GM21515 (cell line): ENCODE measurements around the gene SMTNL1.
A peak's percentile ranks its signal among the peaks of the same experiment; 100 is the strongest.
"Not testable (repeated sequence)": the region's sequence is repeated elsewhere in the genome, so short reads cannot be mapped to it uniquely, and the experiment has no call there.

Source experiments
- ATAC-seq: cut with Tn5 transposase; IDR thresholded peaks from one replicate; pipeline ENCODE4 v1.9.1; 2021; ENCODE audit not compliant: unreplicated experiment

SMTNL1 gene

DNA sequence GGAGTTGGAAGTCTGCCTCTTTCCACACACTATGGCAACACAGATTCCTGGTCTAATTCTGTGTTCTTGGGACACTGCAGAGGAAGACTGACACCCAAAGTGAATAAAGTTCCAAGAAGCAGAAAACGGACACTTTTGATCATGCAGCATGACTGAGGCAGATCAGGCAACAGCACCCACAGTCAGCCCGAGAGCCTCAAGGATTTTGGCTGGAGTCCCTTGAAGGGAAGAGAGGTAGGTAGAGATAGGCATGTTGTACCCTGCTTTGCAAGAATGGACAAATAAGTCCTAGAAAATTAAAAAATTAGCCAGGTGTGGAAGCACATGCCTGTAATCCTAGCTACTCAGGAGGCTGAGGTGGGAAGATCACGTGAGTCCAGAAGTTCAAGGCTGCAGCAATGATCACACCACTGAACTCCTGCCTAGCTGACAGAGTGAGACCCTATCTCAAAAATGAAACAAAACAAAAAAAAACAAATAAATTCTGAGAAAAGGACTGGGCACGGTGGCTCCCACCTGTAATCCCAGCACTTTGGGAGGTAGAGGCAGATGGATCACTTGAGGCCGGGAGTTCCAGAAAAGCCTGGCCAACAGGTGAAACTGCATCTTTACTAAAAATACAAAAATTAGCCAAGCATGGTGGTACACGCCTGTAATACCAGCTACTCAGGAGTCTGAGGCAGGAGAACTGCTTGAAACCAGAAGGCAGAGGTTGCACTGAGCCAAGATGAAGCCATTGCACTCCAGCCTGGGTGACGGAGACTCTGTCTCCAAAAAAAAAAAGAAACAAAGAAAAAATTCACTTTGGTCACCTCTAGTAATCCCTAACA is 28.8 kb upstream of the SMTNL1 start:
- ATAC-seq: no peak

DNA sequence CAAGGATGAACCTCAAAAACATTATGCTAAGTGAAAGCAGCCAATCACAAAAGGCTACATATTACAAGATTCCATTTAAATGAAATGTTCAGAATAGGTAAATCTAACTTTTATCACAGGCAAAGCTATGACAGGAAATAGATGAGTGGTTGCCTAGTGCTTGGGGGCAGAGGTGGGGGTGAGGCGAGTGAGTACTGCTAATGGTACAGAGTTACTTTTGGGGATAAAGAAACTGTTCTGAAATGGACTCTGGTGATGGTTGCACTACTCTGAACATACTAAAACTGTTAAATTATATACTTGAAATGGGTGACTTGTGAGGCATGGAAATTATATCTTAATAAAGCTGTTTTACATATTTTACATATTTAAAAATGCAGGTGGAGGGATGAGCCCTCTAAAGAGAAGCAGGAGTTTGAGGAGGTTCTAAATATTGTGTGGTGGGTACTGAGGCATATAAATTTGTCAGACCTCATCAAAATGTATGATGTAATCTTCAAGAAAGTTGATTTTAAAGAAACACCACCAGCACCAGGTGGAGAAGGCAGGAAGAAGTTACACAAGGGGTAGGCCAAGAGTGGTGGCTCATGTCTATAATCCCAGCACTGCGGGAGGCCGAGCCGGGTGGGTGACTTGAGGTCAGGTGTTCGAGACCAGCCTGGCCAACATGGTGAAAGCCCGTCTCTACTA is 25.5 kb upstream of the SMTNL1 start:
- ATAC-seq: no peak

DNA sequence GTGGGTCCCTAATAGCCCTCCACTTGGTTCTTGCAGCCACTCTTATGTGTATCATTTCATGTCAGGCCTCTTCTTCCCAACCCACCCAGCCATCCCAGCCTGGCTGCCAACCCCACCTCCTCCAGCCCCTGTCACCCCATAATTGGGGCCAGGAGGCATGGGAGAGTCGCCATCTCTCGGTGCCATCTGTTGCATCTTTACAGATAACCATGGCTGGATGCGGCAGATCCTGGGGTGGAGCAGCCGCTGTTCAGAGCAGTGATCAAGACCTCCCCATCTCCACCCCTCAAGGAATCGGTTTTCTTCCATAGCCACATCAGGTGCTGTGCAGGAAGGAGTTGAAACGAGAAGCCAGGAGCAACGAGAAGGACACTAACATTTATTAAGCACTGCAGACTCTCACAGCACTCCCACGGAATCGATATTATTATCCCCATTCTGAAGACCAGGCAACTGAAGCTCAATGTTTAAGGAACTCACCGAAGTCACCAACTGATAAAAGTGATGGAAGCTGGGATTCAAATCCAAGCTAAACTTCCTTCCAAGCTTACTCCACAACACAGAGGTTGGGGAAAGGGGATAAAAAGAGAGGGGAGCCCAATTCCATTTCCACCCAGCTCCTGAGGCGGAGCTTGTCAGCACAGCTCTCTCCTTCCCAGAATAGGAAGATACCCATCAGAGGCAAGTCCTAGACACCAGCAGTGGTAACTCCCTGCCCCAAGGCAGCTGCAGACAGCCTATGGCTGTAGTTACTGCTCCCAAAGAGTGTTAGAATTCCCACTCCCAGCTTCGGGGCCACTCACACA is 24.5 kb upstream of the SMTNL1 start:
- no peak for ATAC-seq

DNA sequence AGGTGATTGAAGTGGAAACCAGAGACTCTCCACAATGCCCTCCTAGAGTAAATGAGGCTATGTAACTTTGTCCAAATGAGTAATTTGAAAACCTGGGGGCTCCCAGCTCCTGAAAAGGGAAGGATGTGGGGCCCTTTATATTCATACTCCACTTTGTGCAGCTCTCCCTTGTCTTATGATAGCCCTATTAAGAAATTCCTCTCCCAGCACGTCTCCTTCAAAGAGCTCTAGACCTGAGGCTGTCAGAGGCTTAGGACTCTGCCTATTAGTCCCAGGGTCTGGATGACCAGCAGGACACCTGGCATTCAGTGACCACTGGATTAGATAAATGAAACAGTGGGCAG is 24.0 kb upstream of the SMTNL1 start:
- ATAC-seq: no peak

DNA sequence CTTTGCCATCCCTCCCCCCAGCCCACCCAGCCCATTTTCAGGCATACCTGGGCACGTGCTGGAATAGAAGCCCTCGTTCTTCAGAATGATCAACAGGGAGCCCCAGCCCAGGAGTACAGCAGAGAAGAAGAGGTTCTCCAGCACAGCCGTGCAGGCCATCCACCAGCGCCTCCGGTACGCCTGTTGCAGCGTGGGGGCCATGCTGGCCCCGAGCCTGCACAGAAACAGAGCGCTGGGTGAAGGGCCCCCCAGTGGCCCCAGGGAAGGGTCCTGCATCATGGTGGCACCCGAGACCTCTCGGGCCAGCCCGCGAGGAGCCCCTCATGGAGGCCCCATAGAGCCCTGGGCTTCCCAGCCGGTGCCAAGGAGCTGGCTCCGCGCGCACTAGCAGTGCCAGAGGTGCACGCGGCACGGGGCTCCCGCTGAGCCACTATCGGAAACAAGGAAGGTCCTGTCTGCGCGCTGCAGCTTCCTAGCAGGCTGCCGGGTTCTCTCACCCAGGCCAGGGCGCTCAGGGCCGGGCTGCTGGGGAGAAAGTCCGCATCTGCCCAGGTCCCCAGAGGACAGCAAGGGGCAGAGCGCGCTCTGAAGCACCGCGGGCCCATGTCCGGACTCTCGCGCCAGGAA is 23.4 kb upstream of the SMTNL1 start:
- ATAC-seq: peak; percentile 32

DNA sequence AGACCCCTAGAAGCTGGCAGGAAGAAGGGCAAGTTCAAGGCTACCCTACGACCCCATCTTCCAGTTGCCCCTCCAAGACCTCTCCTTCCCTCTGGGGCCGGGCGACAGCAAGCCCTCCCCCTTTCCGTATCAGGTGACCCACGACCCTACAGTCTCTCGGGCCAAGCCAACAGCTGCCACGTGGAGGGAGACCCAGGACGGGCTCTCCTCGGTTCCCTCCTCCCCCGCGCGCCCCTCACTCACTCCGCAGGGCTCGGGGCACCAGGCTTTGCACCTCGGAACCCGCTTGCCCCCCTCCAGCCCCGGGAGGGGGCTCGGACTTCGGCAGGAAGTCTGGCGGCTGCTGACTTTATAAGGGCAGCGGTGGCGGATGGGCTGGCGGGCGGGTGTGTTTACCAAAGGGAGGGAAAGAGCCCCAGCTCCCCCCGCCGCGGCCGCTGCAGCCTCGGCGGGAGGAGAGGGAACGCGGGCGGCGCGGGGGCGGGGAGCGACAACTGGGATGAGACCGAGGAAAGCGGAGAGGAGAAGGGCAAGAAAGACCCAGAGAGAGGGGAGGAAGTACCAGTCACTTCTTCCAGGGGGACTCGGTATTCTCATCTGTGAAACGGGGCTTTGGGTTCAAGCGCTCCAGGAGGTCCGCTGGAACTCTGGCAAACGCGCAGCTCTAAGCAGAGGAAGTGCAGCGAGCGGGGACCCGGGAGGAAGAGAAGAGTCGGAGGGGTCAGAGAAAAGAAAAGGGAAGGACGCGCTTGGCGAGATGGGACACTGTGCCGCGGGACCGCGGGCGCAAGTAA is 22.7 kb upstream of the SMTNL1 start:
- ATAC-seq: peak; percentile 51

DNA sequence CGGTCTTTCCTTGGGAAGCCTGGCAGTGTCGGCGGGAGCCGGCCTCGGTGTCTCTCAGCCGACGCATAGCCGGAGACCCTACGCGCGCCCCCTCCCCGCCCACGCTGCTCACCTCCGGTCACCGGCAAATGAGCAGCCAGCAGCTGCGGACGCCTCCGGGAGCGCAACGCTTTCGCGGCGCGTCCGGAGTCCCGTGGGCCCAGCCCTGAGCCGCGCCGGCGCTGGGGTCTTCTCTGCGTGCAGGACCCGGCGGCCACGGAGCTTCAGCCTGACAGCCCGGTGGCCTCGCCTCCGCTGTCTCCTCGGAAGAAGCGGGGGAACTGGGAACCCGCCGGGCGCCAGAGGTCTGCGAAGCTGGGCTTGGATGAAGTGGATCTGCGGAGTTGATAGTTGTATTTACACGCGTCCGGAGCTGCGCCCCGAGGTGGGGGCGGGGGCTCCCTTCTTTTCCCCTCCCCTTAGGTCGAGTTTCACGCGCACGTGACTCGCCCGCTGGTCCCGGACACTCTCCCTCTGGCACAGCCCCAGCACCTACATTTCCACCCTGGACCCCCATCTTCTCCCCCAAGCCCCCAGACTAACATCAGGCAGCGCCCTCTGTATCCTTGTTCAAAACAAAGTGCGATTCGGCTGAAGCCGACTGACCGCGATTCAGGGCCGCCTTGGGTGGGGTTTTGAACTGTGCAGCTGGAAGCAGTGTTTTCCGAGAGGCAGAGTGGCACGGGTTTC is 21.9 kb upstream of the SMTNL1 start, which contains the start of gene SLC43A1:
Gene SLC43A1, minus strand, starts transcription at position 371 of the 729 bp plus-strand sequence. CDS start 1,591 bp downstream, outside the sequence.
- peak; percentile 43 for ATAC-seq

DNA sequence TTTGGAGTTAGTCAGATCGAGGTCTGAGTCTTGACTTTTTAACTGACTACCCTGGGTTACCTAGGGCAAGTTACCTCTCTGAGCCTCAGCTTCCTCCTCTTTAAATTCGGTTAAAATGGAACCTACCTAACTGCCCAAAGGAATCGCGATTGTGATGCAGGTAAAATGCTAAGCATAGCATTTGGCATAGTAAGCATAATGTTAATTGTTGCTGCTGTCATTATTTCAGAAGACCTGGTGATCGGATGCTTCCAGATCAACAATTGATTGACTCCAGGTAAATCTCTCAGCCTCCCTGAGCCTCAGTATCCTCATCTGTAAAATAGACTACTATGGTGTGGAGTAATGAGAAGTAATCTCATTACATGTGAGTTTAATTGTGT is 21.3 kb upstream of the SMTNL1 start:
- no peak for ATAC-seq

DNA sequence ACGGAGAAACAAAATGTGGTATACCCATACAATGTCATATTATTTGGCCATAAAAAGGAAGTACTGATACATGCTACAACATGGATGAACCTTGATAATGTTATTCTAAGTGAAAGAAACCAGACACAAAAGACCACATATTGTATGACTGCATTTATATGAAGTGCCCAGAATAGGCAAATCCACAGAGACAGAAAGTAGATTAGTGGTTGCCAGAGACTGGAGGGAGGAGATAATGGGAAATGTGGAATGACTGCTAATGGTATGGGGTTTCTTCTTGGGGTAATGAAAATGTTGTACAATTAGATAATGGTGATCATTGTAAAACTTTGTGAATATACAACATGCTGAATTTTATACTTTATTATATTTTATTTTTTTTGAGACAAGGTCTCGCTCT is 16.3 kb upstream of the SMTNL1 start:
- ATAC-seq: no peak

DNA sequence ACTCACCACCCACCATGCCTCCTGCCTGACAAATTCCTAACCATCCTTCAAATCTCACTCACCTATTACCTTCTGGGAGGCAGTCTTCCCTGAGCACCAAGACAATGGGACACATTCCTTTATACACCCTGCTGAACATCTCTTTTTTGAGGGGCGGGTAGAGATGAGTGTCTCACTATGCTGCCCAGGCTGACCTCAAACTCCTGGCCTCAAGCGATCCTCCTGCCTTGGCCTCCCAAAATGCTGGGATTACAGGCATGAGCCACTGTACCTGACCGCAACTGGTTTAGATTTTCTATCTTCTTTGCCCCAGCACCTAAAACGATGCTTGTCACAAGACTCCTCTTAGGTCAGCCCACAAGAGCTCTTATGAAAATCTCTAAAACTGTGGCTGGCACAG is 14.0 kb upstream of the SMTNL1 start:
- ATAC-seq: no peak

DNA sequence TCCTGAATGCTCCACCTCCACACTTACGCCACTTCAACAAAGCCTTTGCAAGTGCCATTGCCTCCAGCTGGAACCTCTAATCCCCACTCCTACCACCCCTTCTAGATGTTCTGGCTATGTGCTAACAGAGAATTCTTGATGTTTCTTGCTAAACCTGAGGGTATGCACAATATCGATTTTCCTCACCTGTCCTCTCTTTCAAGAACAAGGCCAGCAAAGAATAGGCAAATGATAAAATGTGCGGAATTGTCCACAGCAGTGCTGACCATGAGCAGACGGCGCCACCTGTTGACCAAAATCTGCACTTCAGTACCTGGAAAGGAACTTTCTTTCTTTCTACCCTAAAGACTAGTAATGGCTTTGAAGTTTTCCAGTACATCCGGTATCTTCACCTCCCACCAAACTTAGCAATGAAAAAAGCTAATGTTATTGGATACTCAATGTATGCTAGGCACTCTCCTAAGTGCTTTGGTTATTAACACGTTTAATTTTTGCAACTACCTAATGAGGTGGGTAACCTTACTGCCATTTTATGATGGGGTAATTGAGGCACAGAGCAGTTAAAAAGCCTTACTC is 10.3 kb upstream of the SMTNL1 start:
- ATAC-seq: no peak

DNA sequence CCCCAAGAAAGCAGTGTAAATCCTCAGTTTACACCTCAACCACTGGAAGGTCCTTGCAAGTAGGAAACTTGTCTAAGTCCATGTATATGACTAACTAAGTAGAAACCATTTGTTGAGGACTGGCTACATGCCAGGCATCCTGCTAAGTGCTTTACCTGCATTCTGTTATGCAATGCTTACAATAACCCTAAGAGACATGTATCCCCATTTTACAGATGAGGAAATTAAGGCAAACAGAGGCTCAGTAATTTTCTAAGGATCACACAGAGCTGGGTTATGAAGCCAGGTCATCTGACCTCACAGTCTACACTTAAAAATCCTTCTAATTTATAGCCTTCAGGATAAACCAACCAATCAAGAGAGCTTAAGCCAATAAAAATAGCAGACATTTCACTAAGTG is 8.4 kb upstream of the SMTNL1 start:
- ATAC-seq: no peak

DNA sequence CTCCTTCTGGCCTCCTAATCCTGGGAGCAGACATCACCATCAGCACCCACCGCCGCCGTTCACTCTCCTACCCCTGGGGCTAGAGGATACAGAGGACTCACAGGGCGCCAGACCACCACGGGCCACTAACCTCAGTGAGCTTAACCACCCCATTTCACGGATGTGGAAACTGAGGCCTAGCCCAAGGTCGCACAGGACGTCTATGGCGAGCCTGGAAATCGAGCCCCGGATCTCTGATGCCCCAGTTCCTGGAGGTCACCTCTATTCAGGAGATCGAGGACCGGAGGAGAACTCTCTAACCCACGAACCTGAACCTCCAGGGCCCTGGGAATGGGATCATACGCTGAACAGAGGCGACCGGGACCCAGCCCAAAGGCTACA is 7.2 kb upstream of the SMTNL1 start:
- no peak for ATAC-seq

DNA sequence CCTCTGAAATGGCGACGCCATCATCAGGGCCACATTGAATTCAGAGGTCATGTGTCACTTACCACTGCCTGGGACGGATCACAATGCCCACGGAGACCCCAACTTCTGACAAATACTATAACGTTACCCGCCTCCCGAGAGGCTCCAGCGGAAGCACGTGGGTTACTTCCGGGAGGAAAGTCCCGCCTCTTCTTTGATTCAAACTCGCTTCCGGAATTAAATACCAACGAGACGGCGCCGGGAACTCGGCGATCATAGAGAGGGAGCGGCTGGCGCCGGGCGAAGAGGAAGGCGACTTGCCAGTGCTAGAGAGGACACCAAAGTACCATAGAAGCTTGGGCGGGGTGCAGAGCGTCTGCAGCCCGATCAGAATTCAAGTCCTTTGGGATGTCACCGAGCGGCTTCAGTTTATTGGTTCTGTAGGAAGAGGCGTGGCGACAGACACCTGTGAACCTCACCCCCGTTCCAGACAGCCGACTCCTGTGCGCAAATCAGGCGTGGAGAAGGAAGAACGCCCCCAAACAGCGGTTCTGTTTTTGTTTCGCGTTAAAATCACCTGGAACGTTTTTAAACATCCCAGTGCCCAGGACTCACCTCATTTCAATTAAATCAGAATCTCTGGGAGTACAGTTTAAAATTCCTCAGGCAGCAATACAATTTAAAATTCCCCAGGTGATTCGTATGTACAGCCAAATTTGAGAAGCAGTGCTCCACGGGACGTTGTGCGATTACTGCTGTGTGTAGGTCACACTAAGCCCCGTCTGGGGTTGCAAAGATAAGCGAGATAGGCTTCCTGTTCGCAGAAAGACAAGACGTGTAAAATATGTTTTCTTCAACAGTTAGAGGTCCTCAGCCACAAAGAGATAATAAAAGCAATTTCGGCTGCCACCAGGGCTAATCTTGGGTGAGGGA is 6.5 kb upstream of the SMTNL1 start, which contains the start of gene TIMM10:
Gene TIMM10, minus strand, starts transcription at position 159 of the 912 bp plus-strand sequence. CDS start 565 bp downstream, outside the sequence.
- ATAC-seq: peak; percentile 99

DNA sequence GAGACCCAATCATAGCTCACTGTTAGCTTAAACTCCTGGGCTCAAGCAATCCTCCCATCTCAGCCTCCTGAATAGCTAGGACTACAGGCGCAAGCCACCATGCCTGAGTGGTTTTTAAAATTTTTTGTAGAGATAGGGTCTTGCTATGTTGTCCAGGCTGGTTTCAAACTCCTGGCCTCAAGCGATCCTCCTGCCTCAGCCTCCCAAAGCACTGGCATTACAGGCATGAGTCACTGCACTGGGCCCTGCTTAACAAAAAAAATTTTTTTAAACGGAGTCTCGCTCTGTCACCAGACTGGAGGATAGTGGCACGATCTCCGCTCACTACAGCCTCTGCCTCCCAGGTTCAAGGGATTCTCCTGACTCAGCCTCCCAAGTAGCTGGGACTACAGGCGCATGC is 2.9 kb upstream of the SMTNL1 start:
- not testable (repeated sequence) for ATAC-seq

DNA sequence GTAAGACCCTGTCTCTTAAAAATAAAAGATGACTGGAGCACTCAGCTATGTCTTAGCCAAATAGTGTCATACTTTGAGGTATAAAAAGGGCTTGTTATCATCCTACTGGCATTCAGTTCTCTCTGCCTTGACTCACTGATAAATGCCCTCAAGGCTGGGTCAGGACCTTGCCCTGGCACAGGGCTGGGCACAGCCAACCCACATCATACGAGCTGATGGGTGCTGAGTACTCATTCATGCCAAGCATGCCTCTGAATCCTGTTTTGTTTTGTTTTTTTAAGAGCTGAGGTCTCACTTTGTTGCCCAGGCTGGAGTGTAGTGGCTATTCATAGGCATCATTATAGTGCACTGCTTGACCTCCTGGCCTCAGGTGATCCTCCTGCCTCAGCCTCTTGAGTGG is 1.9 kb downstream of the SMTNL1 start:
- no peak for ATAC-seq

DNA sequence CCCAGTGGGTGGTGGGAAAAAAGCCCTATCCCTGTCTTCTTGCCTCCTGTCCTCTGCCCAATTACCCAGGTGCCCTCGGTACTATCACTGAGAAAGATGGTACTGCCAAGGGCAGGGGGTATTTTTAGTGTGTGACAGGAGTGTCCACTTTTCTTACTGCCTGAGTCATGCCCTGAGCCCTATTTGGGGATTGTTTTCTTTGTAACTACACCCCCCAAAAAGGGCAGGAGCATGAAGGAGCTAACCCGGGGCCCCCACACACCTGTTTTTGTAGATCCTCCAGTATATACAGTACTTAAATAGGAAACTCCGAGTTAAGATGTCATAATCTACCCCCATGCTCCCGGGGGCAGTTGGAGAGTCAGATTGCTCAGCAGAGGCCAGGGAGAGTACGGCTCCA is 3.8 kb downstream of the SMTNL1 start:
- no peak for ATAC-seq

DNA sequence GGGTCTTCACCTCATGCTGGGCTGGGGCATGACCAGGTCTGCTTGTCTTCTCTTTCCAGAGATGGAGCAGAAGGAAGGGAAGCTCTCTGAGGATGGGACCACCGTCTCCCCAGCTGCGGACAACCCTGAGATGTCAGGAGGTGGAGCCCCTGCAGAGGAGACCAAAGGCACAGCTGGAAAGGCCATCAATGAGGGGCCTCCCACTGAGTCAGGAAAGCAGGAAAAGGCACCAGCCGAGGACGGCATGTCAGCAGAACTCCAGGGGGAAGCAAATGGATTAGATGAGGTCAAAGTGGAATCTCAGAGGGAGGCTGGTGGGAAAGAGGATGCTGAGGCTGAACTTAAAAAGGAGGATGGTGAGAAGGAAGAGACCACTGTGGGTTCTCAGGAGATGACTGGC is 5.2 kb downstream of the SMTNL1 start:
- ATAC-seq: no peak
